Panc1 (cell line): ENCODE data around the gene CCDC182.

ENCODE experiments used
- POLR2AphosphoS5 ChIP-seq: IDR thresholded peaks from 2 replicates; pipeline ENCODE4 v1.6.1; 2012; ENCODE audit warnings: mild to moderate bottlenecking, low read depth, low read length, moderate library complexity
- TF ChIP-seq, protein P1 (sequence below): fragments of 450-650 bp; IDR thresholded peaks from 2 replicates; pipeline ENCODE4 v1.5.1; 2017; ENCODE audit warnings: mild to moderate bottlenecking

DNA sequence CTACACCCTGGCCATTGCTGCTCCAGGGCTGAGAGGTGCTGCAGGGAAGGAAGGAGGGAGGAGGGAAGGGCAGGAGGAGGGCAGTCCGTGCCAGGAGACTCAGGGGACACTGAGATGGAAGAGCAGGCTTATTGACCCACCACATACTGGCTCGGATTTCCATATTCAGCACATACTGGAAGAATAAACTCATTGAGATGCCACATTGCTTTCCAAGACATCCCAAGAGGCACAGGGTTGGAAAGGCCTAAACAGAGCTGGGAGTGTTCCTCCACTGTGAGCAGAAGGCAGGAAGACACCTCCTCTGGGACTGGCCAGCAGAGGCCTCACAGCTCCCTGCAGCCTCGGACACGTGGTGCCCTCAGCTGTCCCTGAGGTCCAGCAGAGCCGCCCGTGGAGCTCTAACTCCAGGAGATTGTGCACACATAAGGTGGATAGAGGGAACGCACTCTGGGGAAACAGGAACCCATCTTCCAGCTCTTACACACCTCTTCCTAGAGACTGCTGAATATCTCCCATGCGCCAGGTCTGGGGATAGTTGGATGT lies 17.4 kb downstream of the CCDC182 start:
- TF ChIP-seq POLR2AphosphoS5 = no peak
- TF ChIP-seq, protein P1, sequence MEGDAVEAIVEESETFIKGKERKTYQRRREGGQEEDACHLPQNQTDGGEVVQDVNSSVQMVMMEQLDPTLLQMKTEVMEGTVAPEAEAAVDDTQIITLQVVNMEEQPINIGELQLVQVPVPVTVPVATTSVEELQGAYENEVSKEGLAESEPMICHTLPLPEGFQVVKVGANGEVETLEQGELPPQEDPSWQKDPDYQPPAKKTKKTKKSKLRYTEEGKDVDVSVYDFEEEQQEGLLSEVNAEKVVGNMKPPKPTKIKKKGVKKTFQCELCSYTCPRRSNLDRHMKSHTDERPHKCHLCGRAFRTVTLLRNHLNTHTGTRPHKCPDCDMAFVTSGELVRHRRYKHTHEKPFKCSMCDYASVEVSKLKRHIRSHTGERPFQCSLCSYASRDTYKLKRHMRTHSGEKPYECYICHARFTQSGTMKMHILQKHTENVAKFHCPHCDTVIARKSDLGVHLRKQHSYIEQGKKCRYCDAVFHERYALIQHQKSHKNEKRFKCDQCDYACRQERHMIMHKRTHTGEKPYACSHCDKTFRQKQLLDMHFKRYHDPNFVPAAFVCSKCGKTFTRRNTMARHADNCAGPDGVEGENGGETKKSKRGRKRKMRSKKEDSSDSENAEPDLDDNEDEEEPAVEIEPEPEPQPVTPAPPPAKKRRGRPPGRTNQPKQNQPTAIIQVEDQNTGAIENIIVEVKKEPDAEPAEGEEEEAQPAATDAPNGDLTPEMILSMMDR = no peak
